CD4-positive, alpha-beta T cell treated with Interleukin-21 for 1 hour (primary cell): Measurements from ENCODE around the gene OR1S2.
"Not testable (repeated sequence)": the region's sequence is repeated elsewhere in the genome, so short reads cannot be mapped to it uniquely, and the experiment has no call there.

Source experiments
- DNase-seq: peaks from one replicate; pipeline ENCODE4 v3.0.0-alpha.2; 2020

OR1S2 gene

DNA sequence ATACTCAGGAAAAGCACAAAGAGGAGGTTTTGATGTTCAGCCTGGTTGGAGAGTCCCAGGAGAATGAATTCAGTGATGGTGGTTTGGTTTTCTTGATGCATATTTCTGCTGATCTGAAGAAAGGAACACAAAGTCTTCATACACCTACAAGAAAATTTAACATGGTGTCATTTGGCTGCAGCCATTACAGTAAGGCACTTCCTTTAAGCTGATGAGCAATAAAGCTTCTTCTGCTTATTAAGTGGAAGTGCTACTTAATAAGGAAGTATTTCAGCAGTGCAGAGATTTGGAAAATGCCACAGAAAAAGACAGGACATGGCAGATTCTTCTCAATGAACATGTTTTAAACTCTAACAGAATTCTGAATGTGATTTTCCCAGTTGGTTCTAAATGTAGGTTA is at the start of gene OR1S2:
Gene OR1S2, minus strand, starts transcription at position 101 of the 400 bp plus-strand sequence. Its CDS starts 0 bp downstream, at position 101.
- DNase-seq, result no peak

DNA sequence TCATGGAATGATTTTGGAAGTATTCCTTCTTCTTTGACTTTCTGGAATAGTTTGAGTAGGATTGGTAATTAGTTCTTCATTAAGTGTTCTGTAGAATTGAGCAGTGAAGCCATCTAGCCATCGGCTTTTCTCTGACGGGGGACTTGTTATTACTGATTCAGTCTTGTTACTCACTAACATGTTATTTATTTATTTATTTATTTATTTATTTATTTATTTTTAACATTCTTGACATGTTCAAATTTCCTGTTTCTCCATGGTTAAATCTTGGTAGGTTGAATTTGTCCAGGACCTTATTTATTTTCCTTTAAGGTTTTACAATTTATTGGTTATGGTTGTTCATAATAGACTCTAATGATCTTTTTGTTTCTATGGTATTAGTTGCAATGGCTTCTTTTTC is 40.0 kb upstream of the OR1S2 start:
- no peak for DNase-seq

GRCh38 chr11:58227956-58228615 is 24.1 kb upstream of the OR1S2 start:
- no peak for DNase-seq

- DNase-seq, result no peak
These were observed 18.8 kb upstream of the OR1S2 start for GRCh38 chr11:58222721-58223120.

- no peak for DNase-seq
These were observed 12.5 kb upstream of the OR1S2 start for GRCh38 chr11:58216476-58216875.

- DNase-seq, result not testable (repeated sequence)
These were observed 8.5 kb upstream of the OR1S2 start, which contains the start of gene OR1S1 for GRCh38 chr11:58212420-58212819. OR1S1 (plus strand) TSS chr11:58212720.

- DNase-seq, result no peak
These were observed 4.7 kb downstream of the OR1S2 start for GRCh38 chr11:58199271-58199670.

- no peak for DNase-seq
These were observed 8.0 kb downstream of the OR1S2 start for GRCh38 chr11:58195939-58196338.

DNA sequence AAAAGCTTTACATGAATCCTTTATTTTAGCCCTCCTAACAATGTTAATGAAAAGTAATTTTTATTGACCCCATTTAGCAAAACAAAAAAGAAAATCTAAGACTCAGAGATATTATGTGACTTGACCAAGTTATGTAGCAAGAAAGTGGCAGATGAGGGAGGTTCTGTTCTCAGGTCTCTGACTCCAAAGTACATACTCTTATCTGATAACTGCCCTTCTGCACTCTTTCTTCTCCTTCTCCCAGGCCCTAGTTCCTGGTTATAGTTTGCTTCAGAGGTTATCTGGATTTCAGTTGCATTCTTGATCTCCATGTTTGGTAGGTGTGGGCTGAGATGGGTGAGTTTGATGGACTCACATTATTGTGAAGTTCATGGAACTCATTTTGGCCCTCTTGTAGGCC is 10.6 kb downstream of the OR1S2 start:
- no peak for DNase-seq

DNA sequence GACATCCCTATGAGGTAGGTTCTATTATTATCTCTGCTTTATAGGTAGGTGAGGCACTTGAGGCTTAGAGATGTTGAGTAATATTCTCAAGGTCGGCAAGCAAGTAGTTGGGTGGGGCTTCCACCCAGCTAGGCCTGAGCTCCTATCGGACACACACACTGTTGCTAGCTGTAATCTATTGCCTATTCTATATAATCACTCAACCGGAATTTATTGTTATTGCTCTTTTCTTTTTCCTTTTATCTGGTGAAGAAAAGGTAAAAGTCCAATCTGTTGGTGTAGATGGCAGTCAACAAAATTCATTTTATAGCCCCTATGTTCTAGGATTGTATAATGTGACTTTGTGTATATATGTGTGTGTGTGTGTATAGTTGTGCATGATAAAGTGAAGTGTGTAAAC is 11.7 kb downstream of the OR1S2 start:
- DNase-seq, result no peak

DNA sequence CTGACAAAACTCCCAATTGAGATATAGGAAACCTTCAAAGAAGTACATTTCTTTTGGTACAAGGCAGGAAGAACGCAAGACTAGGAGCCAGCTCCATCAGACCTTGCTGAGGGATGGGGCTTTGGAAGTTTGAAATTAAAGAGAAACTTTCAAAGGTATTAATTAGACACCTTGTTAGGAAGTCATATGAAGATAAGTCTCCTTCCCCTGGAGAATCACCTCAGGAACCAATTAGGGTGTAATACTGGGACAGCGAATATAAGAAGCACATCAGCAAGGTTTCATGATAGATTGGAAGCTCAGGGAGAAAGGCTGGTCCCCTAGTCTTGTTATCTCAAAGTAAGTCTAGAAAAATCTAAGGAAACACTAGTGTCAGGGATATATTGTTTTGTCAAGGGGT is 15.2 kb downstream of the OR1S2 start, which contains the start of gene OR9Q2:
Gene OR9Q2, plus strand, starts transcription at position 301 of the 400 bp plus-strand sequence. CDS start 1,421 bp downstream, outside the sequence.
- no peak for DNase-seq

DNA sequence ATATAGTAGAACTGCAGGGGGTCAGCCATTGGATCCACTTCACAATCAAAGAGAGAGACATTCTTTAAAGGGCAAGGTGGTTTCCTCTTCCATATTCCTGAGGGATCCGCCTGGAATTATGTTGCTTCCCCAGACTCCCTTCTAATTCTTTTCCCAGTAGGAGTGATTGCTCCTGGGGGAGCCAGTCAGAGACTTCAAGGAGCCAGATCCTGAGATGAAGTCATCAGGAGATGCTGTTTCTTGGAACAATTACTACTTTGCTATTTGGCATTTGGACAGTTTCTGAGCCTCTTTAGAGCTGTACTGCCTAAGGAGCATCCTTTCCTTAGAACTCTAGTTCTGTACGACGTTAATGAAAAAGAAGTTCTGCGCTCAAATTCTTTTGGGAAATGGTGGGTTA is 17.0 kb downstream of the OR1S2 start:
- no peak for DNase-seq

DNA sequence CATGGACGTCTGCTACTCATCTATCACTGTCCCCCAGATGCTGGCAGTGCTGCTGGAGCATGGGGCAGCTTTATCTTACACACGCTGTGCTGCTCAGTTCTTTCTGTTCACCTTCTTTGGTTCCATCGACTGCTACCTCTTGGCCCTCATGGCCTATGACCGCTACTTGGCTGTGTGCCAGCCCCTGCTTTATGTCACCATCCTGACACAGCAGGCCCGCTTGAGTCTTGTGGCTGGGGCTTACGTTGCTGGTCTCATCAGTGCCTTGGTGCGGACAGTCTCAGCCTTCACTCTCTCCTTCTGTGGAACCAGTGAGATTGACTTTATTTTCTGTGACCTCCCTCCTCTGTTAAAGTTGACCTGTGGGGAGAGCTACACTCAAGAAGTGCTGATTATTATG is 24.3 kb downstream of the OR1S2 start:
- DNase-seq, result no peak

GRCh38 chr11:58178444-58178843 is 25.5 kb downstream of the OR1S2 start:
- no peak for DNase-seq

- DNase-seq, result no peak
These were observed 26.4 kb downstream of the OR1S2 start for GRCh38 chr11:58177409-58178054.

- no peak for DNase-seq
These were observed 38.3 kb downstream of the OR1S2 start for GRCh38 chr11:58165504-58166106.

DNA sequence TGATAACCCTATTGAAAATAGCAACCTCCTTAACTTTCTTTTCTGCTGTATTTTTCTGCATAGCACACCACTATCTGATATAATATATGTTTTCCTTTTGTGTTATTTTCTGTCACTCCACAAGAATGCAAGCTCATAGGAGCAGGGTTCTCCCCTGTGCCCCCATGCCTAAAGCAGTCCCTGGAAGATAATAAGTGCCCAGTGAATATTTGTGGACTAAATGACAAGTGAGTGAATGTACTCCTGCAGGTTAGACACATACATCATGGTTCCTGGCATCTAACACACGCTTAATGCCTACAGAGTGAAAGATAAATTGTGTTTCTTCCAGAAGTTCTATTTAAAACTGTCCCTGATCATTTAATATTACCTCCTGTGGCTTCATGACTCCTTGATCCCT is 39.0 kb downstream of the OR1S2 start:
- DNase-seq, result no peak

DNA sequence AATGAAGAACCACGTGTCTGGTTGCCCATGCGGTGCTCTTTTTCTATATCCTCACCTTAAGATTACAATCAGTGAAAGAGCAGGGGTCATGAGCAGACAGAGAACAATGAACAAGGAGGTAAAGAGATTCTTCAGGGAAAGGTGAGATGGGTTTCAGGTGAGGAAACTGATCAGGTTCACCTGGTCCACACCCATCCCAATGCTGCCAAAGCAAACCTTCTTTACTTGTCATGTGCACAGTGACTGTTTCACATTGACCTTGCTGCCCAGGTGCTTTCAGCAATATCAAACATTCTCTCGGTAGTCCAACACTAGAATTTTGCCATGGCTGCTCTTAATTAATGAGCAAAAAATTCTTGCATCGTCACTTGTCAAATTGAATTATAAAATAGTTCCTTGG is 39.6 kb downstream of the OR1S2 start:
- no peak for DNase-seq
